Aorta (tissue), 5 donors: ENCODE measurements around the gene C16orf87. TPM values are rescaled to one million over a fixed set of nuclear protein-coding genes. Genes with fewer than 3 reads are reported as not detected.
"Not testable (repeated sequence)": the region's sequence is repeated elsewhere in the genome, so short reads cannot be mapped to it uniquely, and the experiment has no call there.

Source experiments
- ATAC-seq: fragments of 200-7000 bp; cut with Tn5 transposase; one replicate; pipeline ENCODE4 v1.9.1; 2022; ENCODE audit warnings: moderate library complexity; ENCODE audit not compliant: low FRiP score
- DNase-seq, 2 donors: peaks; one replicate each; pipeline ENCODE4 v3.0.0-alpha.2; 2020
- H3K27ac ChIP-seq, 2 donors: one replicate each; pipeline ENCODE4 v1.5.1; 2013; ENCODE audit warnings: low read length in 2 of 2, mild to moderate bottlenecking in 2 of 2, moderate library complexity in 2 of 2, control low read depth in 1 of 2, inconsistent platforms in 1 of 2, low read depth in 1 of 2
- H3K27me3 ChIP-seq, 2 donors: one replicate each; pipeline ENCODE4 v1.6.1; 2013; ENCODE audit warnings: control low read depth in 1 of 2, low read length in 1 of 2, mild to moderate bottlenecking in 1 of 2, moderate library complexity in 1 of 2; ENCODE audit not compliant: insufficient read depth in 2 of 2, control insufficient read depth in 1 of 2
- H3K36me3 ChIP-seq, 2 donors: one replicate each; pipeline ENCODE4 v1.6.1; 2013; ENCODE audit warnings: control low read depth in 1 of 2, low read length in 1 of 2, mild to moderate bottlenecking in 1 of 2; ENCODE audit not compliant: insufficient read depth in 2 of 2, control insufficient read depth in 1 of 2
- H3K4me1 ChIP-seq, 2 donors: one replicate each; pipeline ENCODE4 v1.6.1; 2013; ENCODE audit warnings: low read length in 2 of 2, control low read depth in 1 of 2, mild to moderate bottlenecking in 1 of 2, moderate library complexity in 1 of 2; ENCODE audit not compliant: insufficient read depth in 2 of 2, control insufficient read depth in 1 of 2
- H3K4me3 ChIP-seq, 2 donors: one replicate each; pipeline ENCODE4 v1.5.1; 2013; ENCODE audit warnings: low read length in 2 of 2, control low read depth in 1 of 2, mild to moderate bottlenecking in 1 of 2
- H3K9me3 ChIP-seq: one replicate; pipeline ENCODE4 v1.6.1; 2013; ENCODE audit warnings: mild to moderate bottlenecking, low read length; ENCODE audit not compliant: control insufficient read depth
- WGBS, 2 donors: extraction: QIAGEN DNeasy Blood & Tissue Kit; methylation state at CpG; one replicate each; pipeline ENCODE4 v1.1.7; 2013; 5-methylcytosine and 5-hydroxymethylcytosine counted together
- intact Hi-C, 2 donors: fragments of 100-400 bp; cut with DNase I; formaldehyde crosslinking; loops; one replicate each; pipeline versions ENCODE4 v1.14.2 to v1.15.0; 2022
- long read RNA-seq, 2 donors: library from polyadenylated mRNA; unstranded; transcript quantifications; one replicate each; pipeline ENCODE4 v2.0.0, GENCODE V29; 2020 to 2021
- polyA plus RNA-seq, 2 donors: library from polyadenylated mRNA; stranded (reverse); fragments of 200-250 nt; gene quantifications; one replicate each; pipeline ENCODE4 v1.2.3, GENCODE V29; 2013
- total RNA-seq, 2 donors: library from RNA; stranded (reverse); fragmentation: NEBNext Ultra II Directional; extraction: Animal tissue kit (Norgen Biotek cat#: 25700); gene quantifications; one replicate each; pipeline ENCODE4 v1.2.1, GENCODE V29; 2021
- donor health status: healthy with polysubstance abuse.
- donor health status: Bipolar disorder and iron deficiency.
- donor health status: DM: no; HTN: no; CAD: no.
- donor health status: DM: no; HTN: no; CAD: no.
- donor health status: DM: yes; HTN: yes; CAD: no.

C16orf87 gene
- total RNA-seq (1 to 10 TPM; 5.6 to 8.8 TPM), polyA plus RNA-seq (1 to 10 TPM; 5.6 to 8.0 TPM)
- long read RNA-seq, donor 1, full-length matches to known transcripts, result 24 of 26 reads
- long read RNA-seq, donor 1, partial matches to known transcripts, result 0 of 26 reads
- long read RNA-seq, donor 1, other reads (novel, unspliced or antisense), result 2 of 26 reads
- long read RNA-seq, donor 2, partial matches to known transcripts, result 0 of 4 reads
- long read RNA-seq, donor 2, other reads (novel, unspliced or antisense), result 0 of 4 reads

- Histone ChIP-seq H3K4me3 (peak within 1 kb of the TSS; percentile 55 to 90), H3K9me3 (no peaks in the 10 kb centered on the region), H3K4me1 (peaks cover 0 to 2% of the 10 kb centered on the region in 2 donors), H3K36me3 (no peaks in the 10 kb centered on the region), H3K27ac (peak within 1 kb of the TSS; percentile 61 to 65), H3K27me3 (no peaks in the 10 kb centered on the region)
- 0% methylated on average over 60 to 94 of the region's 94 CpGs for WGBS, 2 donors
- ATAC-seq (peak; percentile 98), DNase-seq (peak; percentile 95 to 96)
- intact Hi-C loops, result loop anchor here in 1 of 2 donors (5.0 kb wide), 1 partner anchor 39 kb away; no protein-coding TSS in a partner anchor
Observed at GRCh38 chr16:46830902-46831647, at the start of gene C16orf87. Gene C16orf87, minus strand, starts transcription at chr16:46831180. Its CDS starts 31 bp downstream, at chr16:46831149.

GRCh38 chr16:46875243-46875642, 44.3 kb upstream of the C16orf87 start:
- intact Hi-C loops, result no loop called here
- Histone ChIP-seq H3K27ac (no peak overlapping the region), H3K4me1 (no peaks in the 10 kb centered on the region), H3K4me3 (no peak overlapping the region), H3K9me3 (no peaks in the 10 kb centered on the region), H3K36me3 (no peaks in the 10 kb centered on the region), H3K27me3 (no peaks in the 10 kb centered on the region)
- ATAC-seq, result no peak
- DNase-seq, result no peak
- WGBS, 2 donors, result 95 to 97% methylated on average over 8 of the region's 8 CpGs

GRCh38 chr16:46873201-46873600, 42.2 kb upstream of the C16orf87 start:
- H3K27me3 ChIP-seq, result peaks cover 0 to 1% of the 10 kb centered on the region in 2 donors
- no peak overlapping the region for H3K4me3 ChIP-seq
- H3K4me1 ChIP-seq, result no peaks in the 10 kb centered on the region
- no peak overlapping the region for H3K27ac ChIP-seq
- intact Hi-C loops, result no loop called here
- H3K36me3 ChIP-seq, result no peaks in the 10 kb centered on the region
- H3K9me3 ChIP-seq, result no peaks in the 10 kb centered on the region
- ATAC-seq, result no peak
- DNase-seq, result no peak
- WGBS, 2 donors, result 90 to 92% methylated on average over 3 of the region's 3 CpGs

- intact Hi-C loops, result no loop called here
- peaks cover 0 to 1% of the 10 kb centered on the region in 2 donors for H3K27me3 ChIP-seq
Observed at GRCh38 chr16:46871597-46871996, 40.6 kb upstream of the C16orf87 start.

GRCh38 chr16:46868891-46869290, 37.9 kb upstream of the C16orf87 start:
- DNase-seq, H3K4me1 ChIP-seq, H3K27me3 ChIP-seq, intact Hi-C loops, H3K27ac ChIP-seq, ATAC-seq, H3K36me3 ChIP-seq, H3K4me3 ChIP-seq, H3K9me3 ChIP-seq: not testable (repeated sequence)
- WGBS, 2 donors, result 74 to 83% methylated on average over 2 of the region's 2 CpGs

More at GRCh38 chr16:46871597-46871996, 40.6 kb upstream of the C16orf87 start:
- Histone ChIP-seq H3K27ac (no peak overlapping the region), H3K9me3 (no peaks in the 10 kb centered on the region), H3K4me1 (no peaks in the 10 kb centered on the region), H3K36me3 (no peaks in the 10 kb centered on the region), H3K4me3 (no peak overlapping the region)
- no peak for DNase-seq
- WGBS, 2 donors, result 73 to 76% methylated on average over 8 of the region's 8 CpGs
- no peak for ATAC-seq

GRCh38 chr16:46867486-46867885, 36.5 kb upstream of the C16orf87 start:
- intact Hi-C loops, H3K9me3 ChIP-seq, ATAC-seq, H3K36me3 ChIP-seq, H3K4me1 ChIP-seq, DNase-seq, H3K27ac ChIP-seq, H3K27me3 ChIP-seq, H3K4me3 ChIP-seq: not testable (repeated sequence)
- 97% methylated on average over 2 of the region's 2 CpGs for WGBS, 2 donors

- Histone ChIP-seq H3K36me3 (no peaks in the 10 kb centered on the region), H3K4me1 (no peaks in the 10 kb centered on the region), H3K9me3 (peaks cover 2% of the 10 kb centered on the region), H3K27ac (no peak overlapping the region), H3K27me3 (peaks cover 0 to 1% of the 10 kb centered on the region in 2 donors), H3K4me3 (no peak overlapping the region)
- intact Hi-C loops, result no loop called here
- ATAC-seq (no peak), DNase-seq (no peak)
- WGBS, 2 donors, result 58 to 69% methylated on average over 1 of the region's 1 CpG
Observed at GRCh38 chr16:46866286-46866685, 35.3 kb upstream of the C16orf87 start.

GRCh38 chr16:46862555-46863447, 31.8 kb upstream of the C16orf87 start:
- ATAC-seq, result no peak
- DNase-seq, result no peak
- Histone ChIP-seq H3K27me3 (no peaks in the 10 kb centered on the region), H3K9me3 (peaks cover 2% of the 10 kb centered on the region), H3K4me1 (no peaks in the 10 kb centered on the region), H3K4me3 (no peak overlapping the region), H3K27ac (no peak overlapping the region), H3K36me3 (no peaks in the 10 kb centered on the region)
- 91 to 93% methylated on average over 16 of the region's 16 CpGs for WGBS, 2 donors
- intact Hi-C loops, result no loop called here
